Activated CD4-positive, CD25-positive, alpha-beta regulatory T cell treated with anti-CD3 and anti-CD28 coated beads, Interleukin-2, amount 50 U/mL, for 24 hours (primary cell): ENCODE results near the gene JARID2.
"Not testable (repeated sequence)": the region's sequence is repeated elsewhere in the genome, so short reads cannot be mapped to it uniquely, and the experiment has no call there.

Experiments
- ATAC-seq, 2 donors: fragments of 150-1000 bp; cut with Tn5 transposase; one replicate each; pipeline ENCODE4 v1.10.0; 2021; ENCODE audit warnings: mild to moderate bottlenecking in 1 of 2, moderate library complexity in 1 of 2

Gene JARID2

GRCh38 chr6:15530411-15530810, 284.5 kb downstream of the JARID2 start:
- ATAC-seq, result no peak

- no peak for ATAC-seq
Measured at GRCh38 chr6:15531973-15532372, 286.1 kb downstream of the JARID2 start.

DNA sequence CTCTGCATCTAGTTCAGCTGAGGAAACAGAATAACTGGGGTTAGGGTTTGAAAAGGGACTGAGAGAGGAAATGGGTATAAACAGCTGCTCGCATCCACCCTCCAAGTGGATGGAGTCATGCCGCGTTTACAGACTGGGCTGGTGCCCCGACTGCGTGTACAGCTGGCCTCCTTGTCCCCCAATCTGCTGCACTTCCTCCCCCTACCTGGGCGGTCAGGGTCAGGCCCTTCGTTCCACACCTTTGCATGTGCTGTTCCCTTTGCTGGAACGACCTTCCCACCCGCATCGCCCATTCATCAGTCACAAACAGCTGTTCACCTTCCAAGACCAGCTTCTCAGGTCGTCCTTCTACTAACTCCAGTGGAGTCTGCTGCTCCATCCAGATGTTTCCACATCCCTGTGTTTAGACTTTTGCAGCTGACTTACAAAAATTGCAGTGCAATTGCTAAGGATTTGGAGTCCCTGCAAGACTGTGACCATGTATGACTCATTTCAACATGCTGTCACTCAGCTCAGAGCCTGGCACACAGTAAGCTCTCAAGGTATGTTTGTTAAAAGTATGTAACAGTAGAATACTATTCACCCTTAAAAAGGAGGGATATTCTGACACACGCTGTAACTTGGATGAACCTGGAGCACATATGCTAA, 287.6 kb downstream of the JARID2 start:
- no peak for ATAC-seq

- no peak for ATAC-seq
Measured at GRCh38 chr6:15534974-15535373, 289.1 kb downstream of the JARID2 start.

GRCh38 chr6:15535495-15536197, 289.8 kb downstream of the JARID2 start:
- ATAC-seq, result no peak

DNA sequence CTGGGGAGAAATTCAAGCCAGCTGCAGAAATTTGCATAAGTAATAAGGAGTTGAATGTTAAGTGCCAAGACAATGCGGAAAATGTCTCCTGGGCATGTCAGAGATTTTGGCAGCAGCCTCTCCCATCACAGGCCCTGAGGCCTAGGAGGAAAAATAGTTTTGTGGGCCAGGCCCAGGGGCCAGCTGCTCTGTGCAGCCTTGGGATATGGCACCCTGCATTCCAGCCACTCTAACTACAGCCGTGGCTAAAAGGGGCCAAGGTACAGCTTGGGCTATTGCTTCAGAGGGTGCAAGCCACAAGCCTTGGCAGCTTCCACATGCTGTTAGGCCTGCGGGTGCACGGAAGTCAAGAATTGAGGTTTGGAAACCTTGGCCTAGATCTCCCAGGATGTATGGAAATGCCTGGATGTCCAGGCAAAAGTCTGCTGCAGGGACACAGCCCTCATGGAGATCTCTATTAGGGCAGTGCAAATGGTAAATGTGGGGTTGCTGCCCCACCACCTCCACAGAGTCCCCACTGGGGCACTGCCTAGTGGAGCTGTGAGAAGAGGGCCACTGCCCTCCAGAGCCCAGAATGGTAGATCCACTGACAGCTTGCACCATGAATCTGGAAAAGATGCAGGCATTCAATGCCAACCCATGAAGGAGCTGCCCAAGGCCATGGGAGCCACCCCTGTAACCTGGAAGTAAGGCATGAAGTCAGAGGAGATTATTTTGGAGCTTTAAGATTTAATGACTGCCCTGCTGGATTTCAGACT, 290.5 kb downstream of the JARID2 start:
- ATAC-seq, result no peak

GRCh38 chr6:15538106-15538505, 292.2 kb downstream of the JARID2 start:
- ATAC-seq, result no peak

DNA sequence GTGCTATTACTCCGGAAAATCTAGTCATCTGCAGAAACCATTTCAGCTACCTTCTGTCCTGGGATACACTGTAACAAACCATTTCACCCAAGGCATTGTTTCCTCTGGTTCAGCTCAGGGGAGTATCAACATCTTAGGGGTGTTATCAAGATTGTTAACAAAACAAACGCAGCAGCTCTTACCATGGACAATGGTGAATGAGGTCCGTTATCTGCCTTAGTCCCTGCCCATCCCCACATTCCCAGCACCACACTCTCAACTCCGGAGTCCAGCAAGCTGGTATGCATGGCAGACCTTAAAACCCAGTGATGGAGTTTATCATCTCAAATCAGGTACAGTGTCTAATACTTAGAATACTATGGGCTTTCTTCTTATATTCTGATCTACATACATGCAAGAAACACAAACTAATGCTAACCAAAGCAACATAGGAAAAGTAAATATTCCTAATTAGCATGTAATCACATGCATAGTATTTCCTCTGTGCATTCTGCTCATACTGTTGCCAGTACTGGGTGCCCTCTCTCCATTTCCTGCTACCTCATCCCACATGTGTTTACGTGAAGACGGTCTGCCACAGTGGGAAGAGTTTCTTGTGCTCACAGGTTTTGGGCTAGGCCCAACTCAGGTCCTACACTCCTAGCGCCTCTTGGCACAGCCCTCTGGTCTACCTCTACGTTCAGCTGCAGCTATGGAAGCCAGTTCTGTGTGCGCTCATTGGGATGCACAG, 293.1 kb downstream of the JARID2 start:
- ATAC-seq, result no peak

- no peak for ATAC-seq
Measured at GRCh38 chr6:15539722-15540270, 293.9 kb downstream of the JARID2 start.

DNA sequence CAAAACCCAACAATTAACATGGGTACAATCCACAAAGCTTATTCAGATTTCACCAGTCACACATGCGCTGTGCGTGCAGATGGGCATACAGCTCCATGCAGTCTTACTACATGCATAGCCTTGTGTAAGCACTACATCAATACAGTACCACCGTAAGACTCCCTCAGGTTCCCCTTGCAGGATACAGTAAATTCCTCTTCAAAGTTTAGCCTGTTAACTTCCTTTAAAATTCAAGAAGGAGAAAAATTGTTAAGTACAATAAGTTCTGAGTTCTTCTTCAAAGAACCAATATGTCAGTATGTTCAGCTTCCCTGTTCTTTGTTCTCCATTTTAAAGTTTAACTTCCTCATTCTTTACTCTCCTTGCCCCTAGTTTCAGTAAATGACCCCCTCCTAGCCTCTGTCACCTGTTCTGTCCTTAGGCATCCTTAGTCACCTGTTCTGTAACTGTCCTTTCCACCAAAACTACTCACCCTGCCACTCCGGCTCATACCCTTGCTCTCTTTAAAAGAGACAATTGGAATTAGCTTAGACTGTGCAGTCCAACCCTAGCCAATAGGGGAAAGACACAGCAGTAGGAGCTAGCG, 297.6 kb downstream of the JARID2 start:
- not testable (repeated sequence) for ATAC-seq

GRCh38 chr6:15544321-15544900, 298.5 kb downstream of the JARID2 start:
- ATAC-seq, result no peak

GRCh38 chr6:15546591-15546990, 300.7 kb downstream of the JARID2 start:
- ATAC-seq, result no peak

- no peak for ATAC-seq
Measured at GRCh38 chr6:15547400-15547799, 301.5 kb downstream of the JARID2 start.

DNA sequence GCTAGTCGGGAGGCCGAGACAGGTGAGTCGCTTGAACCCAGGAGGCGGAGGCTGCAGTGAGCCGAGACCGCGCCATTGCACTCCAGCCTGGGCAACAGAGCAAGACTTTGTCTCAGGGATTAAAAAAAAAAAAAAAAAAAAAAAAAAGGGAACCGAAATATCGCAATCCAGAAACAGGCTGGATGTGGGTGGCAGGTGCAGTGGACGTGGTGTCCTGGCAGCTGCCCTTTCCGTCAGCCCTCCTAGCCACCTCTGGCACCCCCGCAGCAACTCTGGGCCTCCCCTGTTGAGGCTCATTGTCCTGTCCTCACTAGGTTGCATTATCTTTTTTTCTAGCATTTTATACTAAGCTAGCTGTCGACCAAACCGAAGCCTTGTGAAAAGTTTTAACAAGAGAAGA, 303.5 kb downstream of the JARID2 start:
- no peak for ATAC-seq

GRCh38 chr6:15550546-15551123, 304.8 kb downstream of the JARID2 start:
- ATAC-seq, result no peak

GRCh38 chr6:15551262-15551661, 305.4 kb downstream of the JARID2 start:
- ATAC-seq, result no peak

DNA sequence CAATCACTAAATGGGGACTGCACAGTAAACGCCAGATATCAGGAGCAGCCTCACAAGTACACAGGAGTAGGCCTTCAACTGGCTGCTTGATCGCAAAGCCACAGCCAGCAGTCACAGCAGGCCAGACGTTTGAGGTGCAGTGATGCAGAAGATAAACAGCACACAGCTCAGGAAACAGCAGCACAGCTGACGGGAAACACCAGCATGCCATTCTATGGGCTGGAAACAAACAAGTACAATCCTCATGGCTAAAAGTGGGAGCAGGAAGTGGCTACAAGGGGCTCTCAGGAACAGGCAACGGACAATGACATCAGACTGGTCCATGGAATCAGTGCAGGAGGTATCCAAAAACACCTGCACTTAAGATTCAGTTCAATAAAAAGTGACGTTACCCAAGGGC, 305.9 kb downstream of the JARID2 start:
- ATAC-seq, result no peak

DNA sequence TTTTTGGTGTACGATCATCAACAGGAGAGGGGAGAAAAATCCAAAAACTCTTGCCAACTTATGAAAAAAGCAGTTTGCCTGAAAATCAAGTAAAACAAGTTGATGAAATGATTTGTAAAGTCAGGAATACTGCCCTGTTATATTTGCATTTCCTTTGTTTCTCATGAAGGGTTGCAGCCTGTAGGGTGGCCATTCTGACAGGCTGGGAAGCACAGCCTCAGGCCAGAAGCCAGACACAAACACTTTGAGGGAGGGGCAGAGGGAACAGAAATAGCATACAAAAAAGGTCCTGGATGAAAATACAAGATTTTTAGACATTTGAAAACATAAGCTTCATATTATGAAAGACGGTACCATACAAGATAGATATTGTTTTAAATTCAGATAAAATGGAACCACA, 307.2 kb downstream of the JARID2 start:
- ATAC-seq, result no peak

- no peak for ATAC-seq
Measured at GRCh38 chr6:15553736-15554294, 307.9 kb downstream of the JARID2 start.

DNA sequence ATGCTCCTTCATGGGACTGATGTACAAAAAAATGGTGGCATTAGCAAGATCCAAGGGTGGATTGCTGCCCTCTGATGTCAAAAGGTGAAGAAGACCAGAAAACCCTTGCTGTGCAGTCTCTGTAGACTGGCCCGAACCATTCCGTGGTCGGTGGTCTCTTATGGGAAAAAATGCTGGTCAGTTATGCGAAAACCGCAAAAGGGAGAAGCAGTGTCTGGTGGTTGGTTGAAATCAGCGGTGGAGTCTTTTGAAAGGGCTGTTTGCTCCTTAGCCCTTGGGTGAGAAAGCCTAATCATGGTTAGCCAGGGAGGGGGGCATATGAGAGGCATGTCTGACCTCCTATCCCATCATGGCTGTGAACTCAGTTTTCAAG, 308.8 kb downstream of the JARID2 start:
- ATAC-seq, result no peak
